H9 (cell line): Measurements from ENCODE around the gene SNW1. TPM values are rescaled to one million over a fixed set of nuclear protein-coding genes. Genes with fewer than 3 reads are reported as not detected.

Source experiments
- DNase-seq: peaks from one replicate; pipeline ENCODE4 v3.0.0-alpha.2; 2017
- H2AFZ ChIP-seq: one replicate; pipeline ENCODE4 v1.6.1; 2013; ENCODE audit warnings: mild to moderate bottlenecking, low read length, control low read depth, moderate library complexity
- H2AK5ac ChIP-seq: 2 replicates; pipeline ENCODE4 v1.6.1; 2013; ENCODE audit warnings: low read length, control low read depth, mixed read lengths; ENCODE audit not compliant: insufficient read length
- H2BK120ac ChIP-seq: one replicate; pipeline ENCODE4 v1.6.1; 2013; ENCODE audit warnings: low read depth, mild to moderate bottlenecking, low read length, control low read depth, inconsistent platforms; ENCODE audit not compliant: poor library complexity, severe bottlenecking
- H2BK12ac ChIP-seq: 2 replicates; pipeline ENCODE4 v1.6.1; 2013; ENCODE audit warnings: low read length, control low read depth, mixed read lengths, low read depth; ENCODE audit not compliant: insufficient read length
- H2BK15ac ChIP-seq: 2 replicates; pipeline ENCODE4 v1.6.1; 2013; ENCODE audit warnings: low read depth, low read length, control low read depth
- H2BK20ac ChIP-seq: one replicate; pipeline ENCODE4 v1.6.1; 2013; ENCODE audit warnings: low read depth, mild to moderate bottlenecking, low read length, control low read depth, inconsistent platforms; ENCODE audit not compliant: poor library complexity, severe bottlenecking
- H2BK5ac ChIP-seq: 2 replicates; pipeline ENCODE4 v1.6.1; 2013; ENCODE audit warnings: low read length, control low read depth, mixed read lengths; ENCODE audit not compliant: insufficient read length
- H3K14ac ChIP-seq: 2 replicates; pipeline ENCODE4 v1.6.1; 2013; ENCODE audit warnings: low read length, control low read depth; ENCODE audit not compliant: insufficient read depth
- H3K18ac ChIP-seq: 2 replicates; pipeline ENCODE4 v1.6.1; 2013; ENCODE audit warnings: low read depth, mild to moderate bottlenecking, mixed read lengths, low read length, control low read depth; ENCODE audit not compliant: insufficient read length
- H3K23ac ChIP-seq: 2 replicates; pipeline ENCODE4 v1.6.1; 2013; ENCODE audit warnings: low read length, control low read depth, mixed read lengths, low read depth; ENCODE audit not compliant: insufficient read length
- H3K23me2 ChIP-seq: 2 replicates; pipeline ENCODE4 v1.6.1; 2013; ENCODE audit warnings: low read depth, mild to moderate bottlenecking, mixed read lengths, low read length, control low read depth; ENCODE audit not compliant: insufficient read length, poor library complexity, severe bottlenecking
- H3K27ac ChIP-seq: 2 replicates; pipeline ENCODE4 v1.5.1; 2013; ENCODE audit warnings: low read length, control low read depth, mixed read lengths, low read depth; ENCODE audit not compliant: insufficient read length
- H3K27me3 ChIP-seq: 2 replicates; pipeline ENCODE4 v1.6.1; 2013; ENCODE audit warnings: low read length, control low read depth, inconsistent platforms; ENCODE audit not compliant: insufficient read depth
- H3K4ac ChIP-seq: 2 replicates; pipeline ENCODE4 v1.6.1; 2013; ENCODE audit warnings: low read depth, mild to moderate bottlenecking, control low read depth, inconsistent platforms, low read length, moderate library complexity
- H3K4me1 ChIP-seq: 2 replicates; pipeline ENCODE4 v1.6.1; 2013; ENCODE audit warnings: low read length, control low read depth, inconsistent platforms; ENCODE audit not compliant: insufficient read depth
- H3K4me2 ChIP-seq: 2 replicates; pipeline ENCODE4 v1.6.1; 2013; ENCODE audit warnings: low read length, control low read depth, mixed read lengths; ENCODE audit not compliant: insufficient read length, insufficient read depth
- H3K56ac ChIP-seq: 2 replicates; pipeline ENCODE4 v1.6.1; 2013; ENCODE audit warnings: low read depth, mild to moderate bottlenecking, mixed read lengths, low read length, control low read depth; ENCODE audit not compliant: insufficient read length
- H3K79me1 ChIP-seq: 2 replicates; pipeline ENCODE4 v1.6.1; 2013; ENCODE audit warnings: low read depth, mild to moderate bottlenecking, moderate library complexity, low read length, control low read depth, inconsistent platforms; ENCODE audit not compliant: insufficient read depth, poor library complexity, severe bottlenecking
- H3K79me2 ChIP-seq: 2 replicates; pipeline ENCODE4 v1.6.1; 2013; ENCODE audit warnings: low read length, control low read depth, inconsistent platforms; ENCODE audit not compliant: insufficient read depth
- H3K9ac ChIP-seq: 2 replicates; pipeline ENCODE4 v1.6.1; 2013; ENCODE audit warnings: low read length, control low read depth, mixed read lengths; ENCODE audit not compliant: insufficient read length; ENCODE audit errors: extremely low read depth
- H3K9me3 ChIP-seq: one replicate; pipeline ENCODE4 v1.6.1; 2013; ENCODE audit warnings: low read depth, low read length, inconsistent platforms; ENCODE audit not compliant: control insufficient read depth
- H3T11ph ChIP-seq: one replicate; pipeline ENCODE4 v1.6.1; 2013; ENCODE audit warnings: mild to moderate bottlenecking, low read length, control low read depth, inconsistent platforms
- H4K20me1 ChIP-seq: one replicate; pipeline ENCODE4 v1.6.1; 2013; ENCODE audit not compliant: control insufficient read depth, insufficient read length, insufficient read depth
- H4K5ac ChIP-seq: 2 replicates; pipeline ENCODE4 v1.6.1; 2013; ENCODE audit warnings: low read depth, mild to moderate bottlenecking, mixed read lengths, low read length, control low read depth; ENCODE audit not compliant: insufficient read length
- H4K8ac ChIP-seq: replicated peaks from 2 replicates; pipeline ENCODE4 v1.6.1; 2013; ENCODE audit warnings: low read length, control low read depth, mixed read lengths, low read depth; ENCODE audit not compliant: insufficient read length
- H4K91ac ChIP-seq: 2 replicates; pipeline ENCODE4 v1.6.1; 2013; ENCODE audit warnings: low read depth, mild to moderate bottlenecking, moderate library complexity, mixed read lengths, low read length, control low read depth; ENCODE audit not compliant: insufficient read length
- H3K27ac Mint-ChIP-seq, 3 experiments: 2 replicates in 2 of 3; 3 replicates in 1 of 3; pipeline ENCODE4 v1.8.0; 2020 to 2021; ENCODE audit warnings: mixed read lengths in 3 of 3, mild to moderate bottlenecking in 1 of 3, moderate library complexity in 1 of 3
- H3K27me3 Mint-ChIP-seq: 2 replicates; pipeline ENCODE4 v1.8.0; 2021; ENCODE audit warnings: low read depth, mild to moderate bottlenecking, moderate library complexity, mixed read lengths
- H3K36me3 Mint-ChIP-seq, 3 experiments: 2 replicates in 2 of 3; 3 replicates in 1 of 3; pipeline ENCODE4 v1.8.0; 2020 to 2021; ENCODE audit warnings: low read depth in 3 of 3, mixed read lengths in 3 of 3; ENCODE audit not compliant: insufficient read depth in 1 of 3
- H3K4me1 Mint-ChIP-seq, 2 experiments: 2 replicates each; pipeline ENCODE4 v1.8.0; 2020; ENCODE audit warnings: mixed read lengths in 2 of 2
- H3K4me3 Mint-ChIP-seq, 2 experiments: 2 replicates in 1 of 2; 3 replicates in 1 of 2; pipeline ENCODE4 v1.8.0; 2020 to 2021; ENCODE audit warnings: mild to moderate bottlenecking in 2 of 2, mixed read lengths in 2 of 2, moderate library complexity in 1 of 2
- H3K9me3 Mint-ChIP-seq, 2 experiments: 2 replicates in 1 of 2; 3 replicates in 1 of 2; pipeline ENCODE4 v1.8.0; 2020; ENCODE audit warnings: mild to moderate bottlenecking in 2 of 2, mixed read lengths in 2 of 2, moderate library complexity in 1 of 2
- WGBS: extraction: QIAGEN DNeasy Blood & Tissue Kit; methylation state at CpG from one replicate; pipeline ENCODE4 v1.1.7; 2013; ENCODE audit warnings: missing lambda C conversion rate, low lambda C conversion rate, mixed read lengths; ENCODE audit not compliant: insufficient read length; ENCODE audit errors: extremely low coverage; 5-methylcytosine and 5-hydroxymethylcytosine counted together
- total RNA-seq: library from RNA; stranded (reverse); gene quantifications from 2 replicates; pipeline ENCODE4 v1.2.1, GENCODE V29; 2021
- TF ChIP-seq, protein P1 (sequence below): fragments of 200-600 bp; sonication (generic); conservative IDR thresholded peaks from 3 replicates; pipeline ENCODE4 v1.8.0; 2021; ENCODE audit warnings: antibody characterized with exemption, mild to moderate bottlenecking

SNW1 gene
- total RNA-seq, 1 experiment from 2014 or later: 103 TPM

- no peak overlapping the region for H4K8ac ChIP-seq
- no peaks in the 10 kb centered on the region for H3K4me1 ChIP-seq
- H3K27ac ChIP-seq: no peak overlapping the region
- H3K56ac ChIP-seq: no peak overlapping the region
- peaks cover 6% of the 10 kb centered on the region for H3K79me1 ChIP-seq
- 0 out of 2 replicates have a peak, but pooled peaks cover 2% of the 10 kb centered on the region for H3K27me3 ChIP-seq
- no peak overlapping the region for H2BK120ac ChIP-seq
- H3K4ac ChIP-seq: no peak overlapping the region
- Mint-ChIP-seq H3K36me3 (peaks cover 6 to 17% (median 8%) of the 10 kb centered on the region in 3 experiments; a peak in 6 of 7 replicates), H3K27ac (peak overlapping the region; percentile 77 to 99 (median 78)), H3K4me1 (peaks cover 30 to 35% of the 10 kb centered on the region in 2 experiments), H3K27me3 (no peaks in the 10 kb centered on the region; the same call in 1 of the 2 replicates), H3K4me3 (peak overlapping the region; percentile 97 to 98), H3K9me3 (no peaks in the 10 kb centered on the region)
- no peak overlapping the region for H2BK20ac ChIP-seq
- peak; percentile 64 for DNase-seq
- H3K79me2 ChIP-seq: peaks cover 4% of the 10 kb centered on the region; the same call in 1 of the 2 replicates
- H3K9ac ChIP-seq: peak overlapping the region; percentile 34
- no peaks in the 10 kb centered on the region for H4K20me1 ChIP-seq
- no CpG with 5 or more reads among the region's 24 CpGs for WGBS
- H3K23ac ChIP-seq: no peak overlapping the region
- no peak overlapping the region for H3K14ac ChIP-seq
- H3K9me3 ChIP-seq: no peaks in the 10 kb centered on the region
- H4K91ac ChIP-seq: no peak overlapping the region
- H3K23me2 ChIP-seq: peaks cover 7% of the 10 kb centered on the region
- no peak overlapping the region for H2BK15ac ChIP-seq
- H2AK5ac ChIP-seq: no peak overlapping the region
- no peak overlapping the region for H3K18ac ChIP-seq
- no peak overlapping the region for H2BK12ac ChIP-seq
- no peak overlapping the region for H3T11ph ChIP-seq
- H4K5ac ChIP-seq: no peak overlapping the region
- TF ChIP-seq, protein P1, sequence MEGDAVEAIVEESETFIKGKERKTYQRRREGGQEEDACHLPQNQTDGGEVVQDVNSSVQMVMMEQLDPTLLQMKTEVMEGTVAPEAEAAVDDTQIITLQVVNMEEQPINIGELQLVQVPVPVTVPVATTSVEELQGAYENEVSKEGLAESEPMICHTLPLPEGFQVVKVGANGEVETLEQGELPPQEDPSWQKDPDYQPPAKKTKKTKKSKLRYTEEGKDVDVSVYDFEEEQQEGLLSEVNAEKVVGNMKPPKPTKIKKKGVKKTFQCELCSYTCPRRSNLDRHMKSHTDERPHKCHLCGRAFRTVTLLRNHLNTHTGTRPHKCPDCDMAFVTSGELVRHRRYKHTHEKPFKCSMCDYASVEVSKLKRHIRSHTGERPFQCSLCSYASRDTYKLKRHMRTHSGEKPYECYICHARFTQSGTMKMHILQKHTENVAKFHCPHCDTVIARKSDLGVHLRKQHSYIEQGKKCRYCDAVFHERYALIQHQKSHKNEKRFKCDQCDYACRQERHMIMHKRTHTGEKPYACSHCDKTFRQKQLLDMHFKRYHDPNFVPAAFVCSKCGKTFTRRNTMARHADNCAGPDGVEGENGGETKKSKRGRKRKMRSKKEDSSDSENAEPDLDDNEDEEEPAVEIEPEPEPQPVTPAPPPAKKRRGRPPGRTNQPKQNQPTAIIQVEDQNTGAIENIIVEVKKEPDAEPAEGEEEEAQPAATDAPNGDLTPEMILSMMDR: peak; percentile 51; the same call in 2 of the 3 replicates
- no peak overlapping the region for H2BK5ac ChIP-seq
- peak overlapping the region; percentile 84 for H3K4me2 ChIP-seq
- H2AFZ ChIP-seq: peak overlapping the region; percentile 35
Observed at GRCh38 chr14:77761205-77761931, 412 bp upstream of the SNW1 start.
